GM06990 (cell line): ENCODE measurements around the gene MCM3AP.

ENCODE experiments used
- DNase-seq: peaks from one replicate; pipeline ENCODE4 v3.0.0-alpha.2; 2011; ENCODE audit not compliant: insufficient read length; ENCODE audit errors: extremely low read depth
- H3K27me3 ChIP-seq: replicated peaks from 2 replicates; pipeline ENCODE4 v1.6.0; 2011; ENCODE audit warnings: low read length; ENCODE audit not compliant: control insufficient read depth, insufficient read depth
- H3K36me3 ChIP-seq: 2 replicates; pipeline ENCODE4 v1.5.1; 2011; ENCODE audit warnings: low read length; ENCODE audit not compliant: control insufficient read depth, insufficient read depth
- H3K4me3 ChIP-seq: replicated peaks from 2 replicates; pipeline ENCODE4 v1.5.1; 2011; ENCODE audit warnings: low read depth, mild to moderate bottlenecking, control low read depth, low read length
- CTCF ChIP-seq: IDR thresholded peaks from 2 replicates; pipeline ENCODE4 v1.5.1; 2011; ENCODE audit warnings: low read length, control low read depth, mild to moderate bottlenecking, inconsistent platforms; ENCODE audit not compliant: insufficient read depth, poor library complexity, severe bottlenecking

Gene MCM3AP

GRCh38 chr21:46274797-46275390, 10.5 kb downstream of the MCM3AP start:
- no peak for TF ChIP-seq CTCF

DNA sequence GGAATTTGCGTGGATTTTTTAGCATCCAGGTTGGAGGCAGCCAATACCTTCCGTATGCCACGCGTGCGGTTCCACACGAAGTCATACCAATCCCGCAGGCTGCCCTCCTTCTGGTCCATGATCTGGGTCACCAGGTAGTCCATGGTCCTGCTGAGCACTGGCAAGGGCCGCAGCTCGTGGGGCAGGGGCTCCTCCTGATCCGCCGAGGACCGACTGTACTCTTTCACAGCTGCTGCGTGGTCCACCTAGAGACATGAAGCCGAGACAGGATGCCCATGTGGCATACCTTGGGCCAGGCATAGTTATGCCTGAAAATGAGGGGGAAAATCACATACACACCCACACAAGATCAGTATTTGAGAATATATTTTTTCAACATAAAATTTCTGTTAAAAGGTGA, 12.1 kb downstream of the MCM3AP start:
- Histone ChIP-seq H3K4me3 (no peak overlapping the region), H3K36me3 (peaks cover 32% of the 10 kb centered on the region), H3K27me3 (no peaks in the 10 kb centered on the region)
- TF ChIP-seq CTCF, result no peak
- DNase-seq, result no peak

More at GRCh38 chr21:46274797-46275390, 10.5 kb downstream of the MCM3AP start:
- no peak for DNase-seq
- Histone ChIP-seq H3K27me3 (no peaks in the 10 kb centered on the region), H3K36me3 (peaks cover 32% of the 10 kb centered on the region), H3K4me3 (no peak overlapping the region)

DNA sequence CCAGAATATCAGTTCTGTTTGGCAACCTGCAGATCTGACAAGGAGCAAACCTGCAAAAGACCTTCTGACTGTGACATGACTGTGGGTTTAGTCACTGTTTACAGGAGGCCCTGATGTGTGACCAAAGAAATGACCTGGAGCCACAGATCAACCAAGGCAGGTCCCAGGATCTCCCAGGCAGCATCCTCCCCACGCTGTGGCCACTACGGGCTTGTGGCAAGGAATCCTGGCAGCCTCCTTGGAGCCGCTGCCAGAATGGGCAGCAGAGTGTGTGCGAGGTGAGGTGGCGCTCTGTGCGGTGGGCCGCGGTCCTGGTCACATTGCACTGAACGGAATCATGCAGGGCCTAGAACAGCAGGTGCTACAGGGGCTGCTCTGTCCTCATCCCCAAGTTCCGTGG, 15.9 kb downstream of the MCM3AP start:
- Histone ChIP-seq H3K4me3 (no peak overlapping the region), H3K36me3 (peaks cover 44% of the 10 kb centered on the region), H3K27me3 (no peaks in the 10 kb centered on the region)
- DNase-seq, result no peak
- no peak for TF ChIP-seq CTCF

DNA sequence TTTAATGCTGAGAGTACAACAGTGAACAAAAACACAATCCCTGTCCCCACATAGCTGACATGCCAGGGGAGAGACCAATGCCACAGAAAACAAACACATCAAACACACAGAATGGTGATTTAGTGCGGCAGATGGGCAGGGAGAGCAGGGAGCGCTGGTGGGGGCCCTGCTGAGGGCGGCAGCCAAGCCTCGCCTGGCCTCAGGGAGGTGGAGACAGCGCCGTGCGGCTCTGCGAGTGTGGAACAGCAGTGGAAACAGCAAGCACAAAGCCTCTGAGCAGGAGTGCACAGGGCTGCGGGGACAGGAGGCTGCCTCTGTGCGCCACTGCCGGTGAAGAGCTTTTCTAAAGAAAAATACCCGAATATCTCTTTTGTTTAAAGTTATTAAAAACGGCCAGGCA, 17.0 kb downstream of the MCM3AP start:
- Histone ChIP-seq H3K4me3 (no peak overlapping the region), H3K27me3 (no peaks in the 10 kb centered on the region), H3K36me3 (peaks cover 43% of the 10 kb centered on the region)
- no peak for DNase-seq
- no peak for TF ChIP-seq CTCF

GRCh38 chr21:46266946-46267345, 18.5 kb downstream of the MCM3AP start:
- H3K4me3 ChIP-seq, result no peak overlapping the region
- DNase-seq, result no peak
- no peak for TF ChIP-seq CTCF

More at GRCh38 chr21:46266946-46267345, 18.5 kb downstream of the MCM3AP start:
- peaks cover 37% of the 10 kb centered on the region for H3K36me3 ChIP-seq
- no peaks in the 10 kb centered on the region for H3K27me3 ChIP-seq
